22Rv1 (cell line): ENCODE measurements around the gene ATP5MG.

Experiments
- CTCF ChIP-seq: fragments of 450-650 bp; IDR thresholded peaks from 2 replicates; pipeline ENCODE4 v1.5.1; 2017; ENCODE audit warnings: mild to moderate bottlenecking
- ZFX ChIP-seq: fragments of 450-650 bp; IDR thresholded peaks from 2 replicates; pipeline ENCODE4 v1.6.1; 2017; ENCODE audit warnings: antibody characterized with exemption, borderline replicate concordance

- TF ChIP-seq CTCF (no peak), ZFX (no peak)
Measured at GRCh38 chr11:118401151-118401879, at the start of gene ATP5MG.
